Measurements from ENCODE around the gene KCTD5. TPM values are rescaled to one million over a fixed set of nuclear protein-coding genes. Genes with fewer than 3 reads are reported as not detected.

KCTD5 gene
- total and polyA plus RNA-seq, 2 of the 8 experiments (the other 6 are each of a cell fraction or from before 2014, with no cell fraction given) = 26.6 to 31.8 TPM

GRCh38 chr16:2715519-2715918, 33.2 kb downstream of the KCTD5 start (continued):
- TF ChIP-seq CTBP2 (IDR thresholded peaks at IDR 0.05; ENCODE audit: borderline replicate concordance, insufficient read depth, insufficient read length, low read length) = no peak
- no peak for TF ChIP-seq RBBP5 (IDR thresholded peaks at IDR 0.05; ENCODE audit: borderline replicate concordance, low read depth, low read length)
- TF ChIP-seq TCF12 (IDR thresholded peaks at IDR 0.05; ENCODE audit: low read depth, low read length) = no peak
- TF ChIP-seq SP2 (IDR thresholded peaks at IDR 0.05; ENCODE audit: low read length) = no peak
- no peak for TF ChIP-seq GTF2F1 (IDR thresholded peaks at IDR 0.05; ENCODE audit: borderline replicate concordance, low read depth, low read length)
- no peak for TF ChIP-seq SIRT6 (IDR thresholded peaks at IDR 0.05; ENCODE audit: low read length)
- no peak for TF ChIP-seq USF2 (IDR thresholded peaks at IDR 0.05; ENCODE audit: low read length)
- no peak for TF ChIP-seq SP1 (IDR thresholded peaks at IDR 0.05; ENCODE audit: low read depth, low read length)
